ENCODE results near the gene ST3GAL2. TPM values are rescaled to one million over a fixed set of nuclear protein-coding genes. Genes with fewer than 3 reads are reported as not detected.

The ST3GAL2 gene
- total and polyA plus RNA-seq, 9 of the 15 experiments (the other 6 are each of a cell fraction or from before 2014, with no cell fraction given) = 1.5 to 108 (median 34.3) TPM

GRCh38 chr16:70455910-70456309 is 17.0 kb upstream of the ST3GAL2 start (continued):
- no peak for TF ChIP-seq CUX1 (CRISPR knock-in tag; IDR thresholded peaks at IDR 0.05)
- no peak for TF ChIP-seq PPARD (CRISPR knock-in tag; IDR thresholded peaks at IDR 0.05)
- no peak for TF ChIP-seq CSDE1 (IDR thresholded peaks at IDR 0.05)
- no peak for TF ChIP-seq ZNF586 (CRISPR knock-in tag; conservative IDR thresholded peaks at IDR 0.05)
- no peak for TF ChIP-seq MCM3 (IDR thresholded peaks at IDR 0.05)
- no peak for TF ChIP-seq PRPF4 (IDR thresholded peaks at IDR 0.05; ENCODE audit: insufficient read depth, low read depth, low read length, poor library complexity, severe bottlenecking)
- TF ChIP-seq CBX3 (IDR thresholded peaks at IDR 0.05; ENCODE audit: borderline replicate concordance in 1 of 2, low read length in 2 of 2) = peak in 1 of 2 experiments; percentile 30; a peak in 1 of 3 replicates
- no peak for TF ChIP-seq ATF1 (CRISPR knock-in tag; IDR thresholded peaks at IDR 0.05)
- TF ChIP-seq ATF1 (tag; IDR thresholded peaks at IDR 0.05) = peak; percentile 53
- TF ChIP-seq THRA (IDR thresholded peaks at IDR 0.05) = no peak
- no peak for TF ChIP-seq SAP30 (IDR thresholded peaks at IDR 0.05; ENCODE audit: borderline replicate concordance, insufficient read depth, low read depth, low read length, poor library complexity, severe bottlenecking)
- TF ChIP-seq MYBL2 (IDR thresholded peaks at IDR 0.05; ENCODE audit: low read depth) = no peak
- no peak for TF ChIP-seq MYBL2 (CRISPR knock-in tag; IDR thresholded peaks at IDR 0.05; ENCODE audit: borderline replicate concordance)
- no peak for TF ChIP-seq NR1H2 (CRISPR knock-in tag; IDR thresholded peaks at IDR 0.05)
- TF ChIP-seq IRF2 (CRISPR knock-in tag; IDR thresholded peaks at IDR 0.05) = no peak
- TF ChIP-seq ZNF134 (CRISPR knock-in tag; conservative IDR thresholded peaks at IDR 0.05) = no peak
- no peak; the same call in 1 of the 2 replicates for TF ChIP-seq CC2D1A (IDR thresholded peaks at IDR 0.05)
- no peak for TF ChIP-seq YBX1 (IDR thresholded peaks at IDR 0.05)
- no peak for TF ChIP-seq KLF10 (CRISPR knock-in tag; IDR thresholded peaks at IDR 0.05)
- TF ChIP-seq BRF2 (IDR thresholded peaks at IDR 0.05; ENCODE audit: borderline replicate concordance, insufficient read depth, insufficient read length) = no peak
- no peak for TF ChIP-seq L3MBTL2 (IDR thresholded peaks at IDR 0.05)
- TF ChIP-seq FOXJ3 (CRISPR knock-in tag; IDR thresholded peaks at IDR 0.05) = no peak
- TF ChIP-seq CREB1 (IDR thresholded peaks at IDR 0.05) = no peak; the same call in 1 of the 2 replicates
- no peak for TF ChIP-seq CREB1 (CRISPR knock-in tag; IDR thresholded peaks at IDR 0.05)

Data from K562 (cell line).